Thyroid gland (tissue), 4 donors: ENCODE results near the gene CDC14A. TPM values are rescaled to one million over a fixed set of nuclear protein-coding genes. Genes with fewer than 3 reads are reported as not detected.

Source experiments
- DNase-seq, 2 donors: peaks; one replicate each; pipeline ENCODE4 v3.0.0-alpha.2; 2019
- H3K27ac ChIP-seq, 3 donors: fragments of 200-600 bp; sonication (generic); 1 replicate in 2 of 3; 2 replicates in 1 of 3; pipeline ENCODE4 v1.5.1; 2016 to 2019; ENCODE audit warnings: mild to moderate bottlenecking in 1 of 3, moderate library complexity in 1 of 3
- H3K27me3 ChIP-seq: fragments of 200-600 bp; sonication (generic); one replicate; pipeline ENCODE4 v1.5.1; 2019
- H3K36me3 ChIP-seq, 2 donors: fragments of 200-600 bp; sonication (generic); one replicate each; pipeline ENCODE4 v1.5.1; 2016 to 2019
- H3K4me1 ChIP-seq, 2 donors: fragments of 200-600 bp; sonication (generic); one replicate each; pipeline ENCODE4 v1.5.1; 2017 to 2019
- H3K4me3 ChIP-seq, 3 donors: fragments of 200-600 bp; sonication (generic); replicated peaks in 1 of 3; 1 replicate in 2 of 3; 2 replicates in 1 of 3; pipeline ENCODE4 v1.5.1; 2016; ENCODE audit warnings: mild to moderate bottlenecking in 1 of 3
- H3K9me3 ChIP-seq: fragments of 200-600 bp; sonication (generic); one replicate; pipeline ENCODE4 v1.5.1; 2017
- CTCF ChIP-seq, 6 experiments: fragments of 200-600 bp in 3 of 6; fragments of 450-650 bp in 3 of 6; sonication (generic) in 3 of 6; IDR thresholded peaks; one replicate each; pipeline ENCODE4 v1.5.1; 2016 to 2019; ENCODE audit warnings: antibody characterized with exemption in 6 of 6, mild to moderate bottlenecking in 2 of 6, inconsistent platforms in 1 of 6, moderate library complexity in 1 of 6
- POLR2A ChIP-seq, 2 donors: fragments of 450-650 bp; IDR thresholded peaks; one replicate each; pipeline ENCODE4 v1.6.1; 2017; ENCODE audit warnings: antibody characterized with exemption in 2 of 2, mild to moderate bottlenecking in 2 of 2, moderate library complexity in 1 of 2
- WGBS, 2 donors: methylation state at CpG; one replicate each; pipeline ENCODE4 v1.1.5; 2017; 5-methylcytosine and 5-hydroxymethylcytosine counted together
- intact Hi-C: fragments of 100-400 bp; cut with DNase I; formaldehyde crosslinking; loops from one replicate; pipeline ENCODE4 v1.15.1; 2023
- total RNA-seq, 4 donors: library from RNA; depleted of rRNA; stranded (reverse); fragments of >200 nt; gene quantifications; one replicate each; pipeline ENCODE4 v1.2.3, GENCODE V29; 2016

The CDC14A gene
- total RNA-seq, 4 donors from 2014 or later, result 17.1 to 32.8 (median 28.0) TPM

GRCh38 chr1:100552031-100552430, 199.7 kb downstream of the CDC14A start:
- Histone ChIP-seq H3K9me3 (no peaks in the 10 kb centered on the region), H3K4me3 (no peak overlapping the region), H3K36me3 (no peaks in the 10 kb centered on the region), H3K27me3 (no peaks in the 10 kb centered on the region), H3K27ac (no peak overlapping the region), H3K4me1 (no peaks in the 10 kb centered on the region)
- TF ChIP-seq CTCF (IDR thresholded peaks at IDR 0.05), result no peak
- TF ChIP-seq POLR2A (IDR thresholded peaks at IDR 0.05), result no peak
- DNase-seq, result no peak
- intact Hi-C loops, result no loop called here
- 73 to 77% methylated on average over 2 of the region's 2 CpGs for WGBS, 2 donors

DNA sequence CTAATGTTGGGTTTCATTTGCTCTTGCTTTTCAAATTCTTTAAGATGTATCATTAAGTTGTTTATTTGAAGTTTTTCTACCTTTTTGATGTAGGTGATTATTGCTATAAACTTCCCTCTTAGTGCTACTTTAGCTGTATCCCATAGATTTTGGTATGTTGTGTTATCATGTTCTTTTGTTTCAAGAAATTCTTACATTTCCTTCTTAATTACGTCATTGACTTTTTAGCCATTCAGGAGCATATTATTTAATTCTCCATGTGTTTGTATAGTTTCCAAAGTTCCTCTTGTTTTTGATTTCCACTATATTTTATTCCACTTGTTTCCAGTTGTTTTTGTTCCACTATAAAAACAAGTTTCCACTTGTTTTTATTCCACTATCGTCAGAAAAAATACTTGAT, 200.6 kb downstream of the CDC14A start:
- no peaks in the 10 kb centered on the region for H3K9me3 ChIP-seq

DNA sequence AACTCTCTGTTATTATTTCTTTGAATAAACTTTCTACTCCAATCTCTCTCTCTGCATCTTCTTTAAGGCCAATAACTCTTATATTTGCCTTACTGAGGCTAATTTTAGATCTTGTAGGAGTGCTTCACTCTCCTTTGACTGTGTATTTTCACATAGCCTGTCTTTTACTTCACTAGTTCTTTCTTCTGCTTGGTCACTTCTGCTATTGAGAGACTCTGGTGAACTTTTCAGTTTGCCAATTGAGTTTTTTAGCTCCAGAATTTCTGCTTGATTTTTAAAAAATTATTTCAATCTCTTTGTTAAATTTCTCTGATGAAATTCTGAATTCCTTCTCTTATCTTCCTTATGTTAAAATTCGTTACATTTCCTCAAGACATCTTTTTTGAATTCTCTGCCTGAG, 203.9 kb downstream of the CDC14A start:
- no peaks in the 10 kb centered on the region for H3K27me3 ChIP-seq
- TF ChIP-seq CTCF (IDR thresholded peaks at IDR 0.05) (no peak), POLR2A (IDR thresholded peaks at IDR 0.05) (no peak)
- WGBS, 2 donors, result 88 to 95% methylated on average over 1 of the region's 1 CpG
- H3K4me3 ChIP-seq, result no peak overlapping the region
- no peaks in the 10 kb centered on the region for H3K4me1 ChIP-seq
- intact Hi-C loops, result no loop called here
- H3K36me3 ChIP-seq, result no peaks in the 10 kb centered on the region
- DNase-seq, result no peak
- no peak overlapping the region for H3K27ac ChIP-seq
- H3K9me3 ChIP-seq, result no peaks in the 10 kb centered on the region

More for the DNA sequence above, 200.6 kb downstream of the CDC14A start:
- TF ChIP-seq POLR2A (IDR thresholded peaks at IDR 0.05) (no peak), CTCF (IDR thresholded peaks at IDR 0.05) (no peak)
- 42 to 45% methylated on average over 2 of the region's 2 CpGs for WGBS, 2 donors
- no peaks in the 10 kb centered on the region for H3K4me1 ChIP-seq
- intact Hi-C loops, result no loop called here
- no peak overlapping the region for H3K27ac ChIP-seq
- no peaks in the 10 kb centered on the region for H3K36me3 ChIP-seq
- H3K4me3 ChIP-seq, result no peak overlapping the region
- H3K27me3 ChIP-seq, result no peaks in the 10 kb centered on the region
- no peak for DNase-seq

- Histone ChIP-seq H3K4me1 (no peaks in the 10 kb centered on the region), H3K36me3 (no peaks in the 10 kb centered on the region), H3K4me3 (no peak overlapping the region), H3K27ac (no peak overlapping the region), H3K27me3 (no peaks in the 10 kb centered on the region), H3K9me3 (no peaks in the 10 kb centered on the region)
- 78 to 94% methylated on average over 2 to 3 of the region's 3 CpGs for WGBS, 2 donors
- intact Hi-C loops, result no loop called here
- TF ChIP-seq CTCF (IDR thresholded peaks at IDR 0.05), result no peak
- TF ChIP-seq POLR2A (IDR thresholded peaks at IDR 0.05), result no peak
- DNase-seq, result no peak
These were observed 204.8 kb downstream of the CDC14A start for GRCh38 chr1:100556925-100557605.

DNA sequence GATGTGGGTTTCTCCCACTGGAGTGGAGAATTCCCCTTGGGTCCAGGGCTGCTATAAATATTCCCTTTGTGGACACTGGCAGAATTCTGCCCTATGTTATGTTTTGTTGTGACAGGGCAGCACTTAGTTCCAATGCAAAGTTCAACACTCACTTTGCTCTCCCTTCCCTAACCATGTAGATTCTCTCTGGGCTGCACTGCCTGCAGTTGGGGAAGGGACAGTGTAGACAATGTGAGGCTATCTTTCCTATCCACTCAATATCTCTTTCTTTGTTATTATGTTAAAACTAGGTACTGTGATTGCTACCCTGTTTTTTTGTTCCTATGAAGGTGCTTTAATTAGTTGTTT, 205.3 kb downstream of the CDC14A start:
- H3K9me3 ChIP-seq, result no peaks in the 10 kb centered on the region
- TF ChIP-seq CTCF (IDR thresholded peaks at IDR 0.05), result no peak
- no peak for TF ChIP-seq POLR2A (IDR thresholded peaks at IDR 0.05)
- H3K27ac ChIP-seq, result no peak overlapping the region
- no peaks in the 10 kb centered on the region for H3K4me1 ChIP-seq
- no peak for DNase-seq
- H3K27me3 ChIP-seq, result no peaks in the 10 kb centered on the region
- intact Hi-C loops, result no loop called here
- H3K4me3 ChIP-seq, result no peak overlapping the region
- H3K36me3 ChIP-seq, result no peaks in the 10 kb centered on the region
